ENCODE data around the gene ELL. TPM values are rescaled to one million over a fixed set of nuclear protein-coding genes. Genes with fewer than 3 reads are reported as not detected.
"Not testable (repeated sequence)": the region's sequence is repeated elsewhere in the genome, so short reads cannot be mapped to it uniquely, and the experiment has no call there.

Gene ELL
- total RNA-seq, 1 donor, result 19.9 TPM

GRCh38 chr19:18406749-18407148 lies 115.1 kb downstream of the ELL start:
- DNase-seq (ENCODE audit: low read depth), result no peak
- no peak for TF ChIP-seq CTCF (IDR thresholded peaks at IDR 0.05; ENCODE audit: insufficient read depth, low read depth, low read length)
- no peak overlapping the region for H3K4me3 ChIP-seq (ENCODE audit: low read depth, low read length)

GRCh38 chr19:18405754-18406153 lies 116.1 kb downstream of the ELL start:
- not testable (repeated sequence) for H3K4me3 ChIP-seq (ENCODE audit: low read depth, low read length); DNase-seq (ENCODE audit: low read depth)

- H3K4me3 ChIP-seq (ENCODE audit: low read depth, low read length); DNase-seq (ENCODE audit: low read depth): not testable (repeated sequence)
Observed at GRCh38 chr19:18402455-18403248, 119.2 kb downstream of the ELL start.

GRCh38 chr19:18401580-18402112 lies 120.2 kb downstream of the ELL start:
- DNase-seq (ENCODE audit: low read depth), result peak; percentile 84
- peak; percentile 61 for TF ChIP-seq CTCF (IDR thresholded peaks at IDR 0.05; ENCODE audit: insufficient read depth, low read depth, low read length)
- no peak overlapping the region for H3K4me3 ChIP-seq (ENCODE audit: low read depth, low read length)

- no peak overlapping the region for H3K4me3 ChIP-seq (ENCODE audit: low read depth, low read length)
- no peak for TF ChIP-seq CTCF (IDR thresholded peaks at IDR 0.05; ENCODE audit: insufficient read depth, low read depth, low read length)
- peak; percentile 63 for DNase-seq (ENCODE audit: low read depth)
Observed at GRCh38 chr19:18399008-18399407, 122.9 kb downstream of the ELL start.

GRCh38 chr19:18397242-18398202 lies 124.3 kb downstream of the ELL start, which contains the start of gene LRRC25:
Gene LRRC25, minus strand, starts transcription at chr19:18397622. Its CDS starts 659 bp downstream, at chr19:18396963.
- no peak for DNase-seq (ENCODE audit: low read depth)
- no peak within 1 kb of the TSS for H3K4me3 ChIP-seq (ENCODE audit: low read depth, low read length)
- TF ChIP-seq CTCF (IDR thresholded peaks at IDR 0.05; ENCODE audit: insufficient read depth, low read depth, low read length), result no peak

- no peak for TF ChIP-seq CTCF (IDR thresholded peaks at IDR 0.05; ENCODE audit: insufficient read depth, low read depth, low read length)
- no peak for DNase-seq (ENCODE audit: low read depth)
- H3K4me3 ChIP-seq (ENCODE audit: low read depth, low read length), result no peak overlapping the region
Observed at GRCh38 chr19:18396471-18397241, 125.2 kb downstream of the ELL start.

Measured in fibroblast of villous mesenchyme (primary cell).